Heart right ventricle (tissue), 16 donors: ENCODE measurements around the gene BGLAP. TPM values are rescaled to one million over a fixed set of nuclear protein-coding genes. Genes with fewer than 3 reads are reported as not detected.

ENCODE experiments used
- ATAC-seq, 8 donors: fragments of 200-7000 bp; cut with Tn5 transposase; one replicate each; pipeline ENCODE4 v1.9.1; 2020; ENCODE audit warnings: mild to moderate bottlenecking in 8 of 8, moderate library complexity in 8 of 8, moderate number of reproducible peaks in 1 of 8
- DNase-seq, 2 donors: peaks; one replicate each; pipeline ENCODE4 v3.0.0-alpha.2; 2020
- H3K27ac ChIP-seq, 10 donors: fragments of 200-600 bp; sonication (generic) in 2 of 10; one replicate each; pipeline versions ENCODE4 v1.5.0 to v1.8.0; 2020 to 2022; ENCODE audit warnings: mild to moderate bottlenecking in 3 of 10
- H3K27me3 ChIP-seq, 7 donors: fragments of 200-600 bp; one replicate each; pipeline ENCODE4 v1.8.0; 2021 to 2022; ENCODE audit warnings: mild to moderate bottlenecking in 2 of 7
- H3K36me3 ChIP-seq, 9 donors: fragments of 200-600 bp; sonication (generic) in 1 of 9; one replicate each; pipeline versions ENCODE4 v1.5.0 to v1.8.0; 2020 to 2022; ENCODE audit warnings: mild to moderate bottlenecking in 2 of 9
- H3K4me1 ChIP-seq, 9 donors: fragments of 200-600 bp; sonication (generic) in 1 of 9; one replicate each; pipeline versions ENCODE4 v1.5.0 to v1.8.0; 2020 to 2022; ENCODE audit warnings: mild to moderate bottlenecking in 4 of 9
- H3K4me3 ChIP-seq, 10 donors: fragments of 200-600 bp; sonication (generic) in 2 of 10; one replicate each; pipeline versions ENCODE4 v1.5.0 to v1.8.0; 2020 to 2022; ENCODE audit warnings: mild to moderate bottlenecking in 7 of 10, moderate library complexity in 2 of 10
- H3K9me3 ChIP-seq, 11 donors: fragments of 200-600 bp in 10 of 11; sonication (generic) in 2 of 11; one replicate each; pipeline versions ENCODE4 v1.5.0 to v1.8.0; 2013 to 2022; ENCODE audit warnings: mild to moderate bottlenecking in 2 of 11, control low read depth in 1 of 11, moderate library complexity in 1 of 11
- WGBS, 2 donors: extraction: QIAGEN DNeasy Blood & Tissue Kit; methylation state at CpG; one replicate each; pipeline ENCODE4 v1.1.7; 2013; ENCODE audit warnings: inconsistent platforms in 1 of 2; 5-methylcytosine and 5-hydroxymethylcytosine counted together
- intact Hi-C, 10 donors: fragments of 100-400 bp; cut with DNase I; formaldehyde crosslinking; loops; one replicate each; pipeline versions ENCODE4 v1.11.1 to v1.14.2; 2022
- polyA plus RNA-seq, 2 donors: library from polyadenylated mRNA; stranded (reverse); fragments of 200-250 nt; gene quantifications; one replicate each; pipeline ENCODE4 v1.2.3, GENCODE V29; 2013
- total RNA-seq, 10 donors: library from RNA; stranded (reverse); fragmentation: NEBNext Ultra II Directional in 3 of 10; extraction: Animal tissue kit (Norgen Biotek cat#: 25700) in 3 of 10; gene quantifications; one replicate each; pipeline versions ENCODE4 v1.2.1 to v1.2.4, GENCODE V29; 2021 to 2023
- TF ChIP-seq, protein P1 (sequence below), 9 donors: fragments of 200-600 bp; sonication (generic) in 2 of 9; IDR thresholded peaks; one replicate each; pipeline versions ENCODE4 v1.5.0 to v1.8.0; 2021 to 2022; ENCODE audit warnings: antibody characterized with exemption in 9 of 9, mild to moderate bottlenecking in 5 of 9, moderate library complexity in 1 of 9
- donor health status: Arrhythmogenic right ventricular cardiomyopathy.
- donor health status: ischemic (EF 13 %, LVEDD 7.1; RV severe dilation, severe dysfunction).
- donor health status: healthy with polysubstance abuse.
- donor health status: DM: no; HTN: yes; CAD: no.
- donor health status: DM: no; HTN: no; CAD: no.
- donor health status: ischemic (EF 25% LVEDD 6.9; RV normal size, moderate dysfunction).
- donor health status: ischemic (EF 25% LVEDD 5.7; RV mildly dilated, moderate dysfunction).
- donor health status: healthy.
- donor health status: DM: yes; HTN: yes; CAD: no.
- donor health status: Ischemic cardiomyopathy.
- donor health status: ischemic (EF 35%, LVEDD 5.7; RV mildly dilated, moderate dysfunction).
- donor health status: nonischemic (EF 11% LVEDD 7.7; RV severe dilation, severe dysfunction).
- donor health status: DM: yes; HTN: yes; CAD: no.
- donor health status: PGD.
- donor health status: ischemic (EF 29% LVEDD 5.4; RV normal size, mild dysfunction).
- donor health status: nonischemic (EF 23%, LVEDD 6.1; RV moderate dilation, normal function).

Gene BGLAP
- total and polyA plus RNA-seq, 12 donors: 0.30 to 1.3 (median 0.52) TPM; not detected in 3

DNA sequence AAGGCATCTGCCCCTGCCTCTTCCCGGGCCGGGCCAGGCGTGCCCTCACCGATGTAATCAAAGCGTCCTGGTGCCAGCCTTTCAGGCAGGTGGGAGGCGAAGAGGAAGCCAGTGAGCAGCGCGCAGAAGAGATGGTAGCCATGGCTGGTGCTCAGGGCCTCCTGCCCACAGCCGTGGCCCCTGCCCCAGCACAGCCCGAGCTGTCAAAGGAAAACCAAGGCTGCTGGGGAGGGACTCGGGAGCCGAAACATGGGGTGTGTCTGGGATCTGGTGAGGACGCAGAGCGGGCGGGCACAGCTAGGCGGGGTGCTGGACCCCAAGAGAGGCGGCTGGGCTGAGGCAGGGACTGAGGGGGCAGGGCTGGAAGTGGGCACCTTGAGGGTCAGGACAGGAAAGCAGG lies 2.7 kb downstream of the BGLAP start:
- no peaks in the 10 kb centered on the region for H3K9me3 ChIP-seq
- no peak for ATAC-seq

DNA sequence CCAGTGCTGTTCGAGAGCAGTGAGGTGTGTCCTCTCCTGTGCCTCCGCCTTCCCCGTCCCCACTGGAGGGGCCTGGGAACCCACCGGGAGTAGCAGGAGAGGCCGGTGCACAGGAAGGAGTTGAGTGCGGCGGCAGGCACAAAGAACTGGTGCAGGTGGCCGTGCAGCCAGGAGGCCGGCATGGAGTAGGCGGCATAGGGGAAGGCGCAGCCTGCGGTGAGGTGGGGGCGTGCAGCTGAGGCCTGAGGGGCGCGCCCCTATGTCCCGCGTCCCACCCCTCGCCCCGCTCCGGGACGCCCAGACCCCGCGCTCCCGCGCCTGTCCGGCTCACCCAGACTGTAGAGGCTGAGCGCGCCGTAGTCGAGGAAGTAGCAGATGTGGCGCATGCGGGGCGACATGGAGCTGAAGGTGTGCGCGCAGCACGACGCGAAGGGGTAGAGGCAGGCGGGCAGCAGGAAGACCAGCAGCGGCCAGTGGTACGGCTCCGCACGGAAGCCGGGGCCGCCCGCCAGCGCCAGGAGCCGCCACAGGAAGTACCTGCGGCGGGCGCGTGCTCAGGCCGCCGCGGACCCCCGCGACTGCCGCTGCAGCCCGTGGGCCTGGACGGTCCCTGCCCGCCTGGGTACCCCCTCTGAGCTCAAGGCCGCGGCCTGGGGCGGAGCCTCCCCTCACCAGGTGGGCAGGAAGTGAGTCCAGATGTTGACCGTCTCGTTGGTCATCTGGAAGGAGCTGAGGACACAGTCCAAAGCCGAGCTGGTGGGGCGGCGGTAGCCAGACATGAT lies 3.7 kb downstream of the BGLAP start:
- Histone ChIP-seq H3K9me3 (no peaks in the 10 kb centered on the region), H3K36me3 (peaks cover 0 to 38% (median 5%) of the 10 kb centered on the region in 9 donors), H3K27me3 (peaks cover 0 to 23% (median 8%) of the 10 kb centered on the region in 7 donors), H3K4me1 (peaks cover 24 to 42% (median 34%) of the 10 kb centered on the region in 9 donors), H3K27ac (no peak overlapping the region), H3K4me3 (peak overlapping the region in 9 of 10 donors; percentile 9 to 44 (median 36))
- TF ChIP-seq, protein P1, sequence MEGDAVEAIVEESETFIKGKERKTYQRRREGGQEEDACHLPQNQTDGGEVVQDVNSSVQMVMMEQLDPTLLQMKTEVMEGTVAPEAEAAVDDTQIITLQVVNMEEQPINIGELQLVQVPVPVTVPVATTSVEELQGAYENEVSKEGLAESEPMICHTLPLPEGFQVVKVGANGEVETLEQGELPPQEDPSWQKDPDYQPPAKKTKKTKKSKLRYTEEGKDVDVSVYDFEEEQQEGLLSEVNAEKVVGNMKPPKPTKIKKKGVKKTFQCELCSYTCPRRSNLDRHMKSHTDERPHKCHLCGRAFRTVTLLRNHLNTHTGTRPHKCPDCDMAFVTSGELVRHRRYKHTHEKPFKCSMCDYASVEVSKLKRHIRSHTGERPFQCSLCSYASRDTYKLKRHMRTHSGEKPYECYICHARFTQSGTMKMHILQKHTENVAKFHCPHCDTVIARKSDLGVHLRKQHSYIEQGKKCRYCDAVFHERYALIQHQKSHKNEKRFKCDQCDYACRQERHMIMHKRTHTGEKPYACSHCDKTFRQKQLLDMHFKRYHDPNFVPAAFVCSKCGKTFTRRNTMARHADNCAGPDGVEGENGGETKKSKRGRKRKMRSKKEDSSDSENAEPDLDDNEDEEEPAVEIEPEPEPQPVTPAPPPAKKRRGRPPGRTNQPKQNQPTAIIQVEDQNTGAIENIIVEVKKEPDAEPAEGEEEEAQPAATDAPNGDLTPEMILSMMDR (IDR thresholded peaks at IDR 0.05): no peak
- WGBS, 2 donors: 5 to 6% methylated on average over 68 to 69 of the region's 69 CpGs
- DNase-seq: no peak
- ATAC-seq: peak in 3 of 8 donors; percentile 2 to 15 (median 6)
- intact Hi-C loops: no loop called here

More for the DNA sequence above, 2.7 kb downstream of the BGLAP start:
- H3K27ac ChIP-seq: no peak overlapping the region
- 94% methylated on average over 17 of the region's 17 CpGs for WGBS, 2 donors
- H3K27me3 ChIP-seq: peaks cover 0 to 23% (median 8%) of the 10 kb centered on the region in 7 donors
- TF ChIP-seq, protein P1 (IDR thresholded peaks at IDR 0.05): no peak
- DNase-seq: no peak
- H3K36me3 ChIP-seq: peaks cover 0 to 38% (median 4%) of the 10 kb centered on the region in 9 donors
- H3K4me1 ChIP-seq: peaks cover 18 to 32% (median 29%) of the 10 kb centered on the region in 9 donors
- no peak overlapping the region for H3K4me3 ChIP-seq
- intact Hi-C loops: loop anchor here in 1 of 10 donors (5.0 kb wide), 1 partner anchor 33 kb away; no protein-coding TSS in a partner anchor

DNA sequence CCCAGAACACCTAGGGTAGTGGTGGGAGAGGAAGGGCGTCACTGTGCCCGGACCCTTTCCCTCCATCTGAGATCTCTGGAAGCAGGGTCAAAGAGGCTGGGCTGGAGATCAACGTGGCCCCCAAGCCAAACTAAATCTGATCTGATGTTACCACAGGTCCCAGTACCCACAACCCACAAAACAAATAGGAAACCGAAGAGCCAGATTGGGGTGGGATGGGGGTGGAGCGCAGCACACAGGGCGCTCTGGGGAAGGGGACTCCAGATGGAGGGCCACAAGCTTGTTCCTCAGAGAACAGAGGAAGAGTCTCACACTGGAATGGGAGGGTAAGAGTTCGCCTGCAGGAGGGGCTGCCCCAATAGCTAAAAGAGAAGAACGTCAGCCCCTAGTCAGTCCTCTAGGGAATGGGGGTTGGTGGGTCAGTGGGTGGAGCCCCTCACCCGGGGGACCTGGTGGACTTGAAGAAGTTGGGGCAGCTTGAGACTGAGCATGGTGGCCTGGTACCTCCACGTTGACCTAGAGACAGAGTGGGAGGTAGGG lies 4.3 kb downstream of the BGLAP start:
- ATAC-seq: no peak
- peaks cover 0 to 23% (median 8%) of the 10 kb centered on the region in 7 donors for H3K27me3 ChIP-seq
- no peak overlapping the region for H3K27ac ChIP-seq
- peaks cover 27 to 48% (median 40%) of the 10 kb centered on the region in 9 donors for H3K4me1 ChIP-seq
- intact Hi-C loops: no loop called here
- DNase-seq: no peak
- WGBS, 2 donors: 51 to 53% methylated on average over 10 of the region's 10 CpGs
- TF ChIP-seq, protein P1 (IDR thresholded peaks at IDR 0.05): no peak
- peak overlapping the region in 3 of 10 donors; percentile 37 to 44 (median 40) for H3K4me3 ChIP-seq
- H3K36me3 ChIP-seq: peaks cover 0 to 39% (median 12%) of the 10 kb centered on the region in 9 donors
- H3K9me3 ChIP-seq: no peaks in the 10 kb centered on the region

DNA sequence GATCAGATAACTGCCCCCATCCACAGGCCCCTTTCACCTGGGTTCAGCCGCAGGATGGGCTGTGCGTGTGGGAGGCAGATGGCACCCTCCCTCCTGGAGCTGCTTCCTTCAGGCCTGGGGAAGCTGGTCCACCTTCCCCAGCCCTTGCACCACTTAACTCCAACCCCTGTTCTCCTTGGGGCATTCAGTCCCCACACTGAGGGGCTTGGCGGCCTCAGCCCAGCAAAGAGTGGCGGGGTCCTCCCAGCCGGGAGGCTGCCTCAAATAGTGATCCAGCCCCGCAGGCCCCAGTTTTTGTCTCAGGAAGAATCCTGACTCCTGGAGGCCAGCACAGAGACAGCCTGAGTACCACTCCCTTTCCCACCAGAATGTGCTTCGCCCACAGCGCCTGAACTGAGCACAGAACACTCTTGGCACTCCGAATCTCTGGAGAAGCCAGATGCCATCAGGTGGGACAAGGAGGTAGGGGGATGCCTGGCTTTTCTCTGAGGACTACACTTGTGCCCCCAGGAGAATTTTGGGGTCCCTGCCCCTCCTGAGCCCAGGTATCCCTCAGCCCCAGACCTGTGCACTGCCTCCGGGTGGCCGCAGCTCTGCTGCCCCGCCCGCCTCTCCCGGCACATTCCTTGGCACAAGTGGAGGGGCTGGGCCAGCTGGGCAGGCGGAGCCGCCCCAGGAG lies 4.9 kb downstream of the BGLAP start:
- Histone ChIP-seq H3K27ac (no peak overlapping the region), H3K9me3 (no peaks in the 10 kb centered on the region), H3K36me3 (peaks cover 0 to 39% (median 18%) of the 10 kb centered on the region in 9 donors), H3K4me1 (peaks cover 29 to 53% (median 41%) of the 10 kb centered on the region in 9 donors), H3K4me3 (no peak overlapping the region), H3K27me3 (peaks cover 0 to 23% (median 8%) of the 10 kb centered on the region in 7 donors)
- peak in 7 of 8 donors; percentile 8 to 43 (median 39) for ATAC-seq
- TF ChIP-seq, protein P1 (IDR thresholded peaks at IDR 0.05): no peak
- no peak for DNase-seq
- intact Hi-C loops: no loop called here
- 51 to 55% methylated on average over 15 to 16 of the region's 16 CpGs for WGBS, 2 donors
